ENCODE measurements around the gene SLC30A2.

SLC30A2 gene

GRCh38 chr1:25993197-25993951, 52.5 kb downstream of the SLC30A2 start:
- DNase-seq: no peak

DNA sequence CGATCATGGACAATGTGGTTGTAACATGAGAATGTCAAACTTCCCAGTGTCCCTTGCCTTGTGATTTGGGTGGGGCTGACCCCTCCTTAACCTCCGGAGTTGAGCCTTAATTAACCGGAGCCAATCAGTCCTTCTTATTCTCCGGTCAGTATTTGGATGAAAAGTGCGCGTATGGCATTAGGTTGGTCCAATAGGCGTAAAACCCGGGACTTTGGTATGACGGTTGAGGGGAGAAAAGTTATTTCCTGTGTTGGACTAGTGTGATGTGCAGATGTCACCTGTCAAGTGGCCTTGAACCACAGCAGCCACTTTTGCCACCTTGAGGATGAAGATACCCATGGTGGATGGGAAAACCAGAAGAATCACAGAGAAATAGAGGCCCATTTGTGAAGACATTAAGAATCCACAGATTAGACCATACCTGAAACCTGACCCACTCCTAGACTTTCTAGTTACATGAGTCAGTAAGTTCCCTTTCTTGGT, 53.2 kb downstream of the SLC30A2 start:
- DNase-seq: no peak

DNA sequence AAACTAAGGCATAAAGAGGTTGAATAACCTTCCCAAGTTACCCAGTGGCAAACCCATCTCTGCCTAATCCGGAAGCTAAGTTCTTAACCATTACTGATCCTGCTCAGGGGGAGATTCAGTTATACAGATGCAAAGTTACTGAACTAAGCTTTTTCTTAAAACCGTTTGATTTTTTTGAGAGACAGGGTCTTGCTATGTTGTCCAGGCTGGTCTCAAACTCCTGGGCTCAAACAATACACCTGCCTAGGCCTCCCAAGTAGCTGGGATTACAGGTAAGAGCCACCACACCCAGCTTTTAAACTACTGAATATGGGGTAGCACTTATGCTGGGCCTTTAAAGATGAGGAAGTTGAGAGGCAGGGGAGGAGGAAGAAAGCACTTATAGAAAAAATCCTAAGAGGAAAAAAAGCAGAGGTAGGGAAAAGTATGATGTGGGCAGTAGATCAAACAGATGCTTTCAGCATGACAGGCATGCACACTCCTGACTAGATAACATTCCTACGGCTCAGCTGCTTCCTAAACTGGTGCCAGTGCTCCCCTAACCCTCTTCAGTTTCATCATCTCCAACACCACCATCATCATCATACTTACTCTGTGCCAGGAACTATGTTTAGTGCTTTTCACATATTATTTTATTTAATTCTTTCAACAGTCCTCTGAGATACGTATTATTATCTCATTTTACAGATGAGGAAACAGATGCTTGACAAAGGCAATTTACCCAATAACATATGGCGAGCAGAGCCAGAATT, 53.8 kb downstream of the SLC30A2 start:
- no peak for DNase-seq

DNA sequence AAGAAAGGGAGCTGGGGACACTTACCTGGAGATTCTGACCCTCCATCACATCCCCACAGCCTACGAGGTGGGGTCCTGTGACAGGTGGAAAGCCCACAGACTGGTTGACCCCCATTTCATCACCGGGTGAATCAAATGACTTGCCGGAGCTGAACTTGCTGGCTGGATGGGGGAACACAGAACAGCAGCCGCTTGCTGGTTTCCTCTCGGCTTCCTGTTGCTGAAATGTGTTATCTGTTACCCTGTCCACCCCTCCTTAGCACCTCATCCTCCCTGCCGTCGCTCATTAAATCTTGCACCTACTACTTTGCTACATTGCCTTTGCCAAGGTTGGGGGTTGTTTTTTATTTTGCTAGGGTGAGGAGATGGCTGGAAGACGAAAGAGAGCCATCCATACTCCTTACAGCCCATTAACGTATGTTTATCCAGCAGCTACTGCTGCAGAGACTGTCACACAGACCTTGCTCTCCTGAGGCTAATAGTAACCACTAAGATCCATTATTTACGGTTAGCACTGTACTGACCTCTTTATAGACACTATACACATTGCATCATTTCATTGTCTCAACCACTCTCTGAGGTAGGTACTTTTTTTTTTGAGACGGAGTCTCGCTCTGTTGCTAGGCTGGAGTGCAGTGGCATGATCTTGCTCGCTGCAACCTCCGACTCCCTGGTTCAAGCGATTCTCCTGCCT, 55.1 kb downstream of the SLC30A2 start:
- no peak for DNase-seq

DNA sequence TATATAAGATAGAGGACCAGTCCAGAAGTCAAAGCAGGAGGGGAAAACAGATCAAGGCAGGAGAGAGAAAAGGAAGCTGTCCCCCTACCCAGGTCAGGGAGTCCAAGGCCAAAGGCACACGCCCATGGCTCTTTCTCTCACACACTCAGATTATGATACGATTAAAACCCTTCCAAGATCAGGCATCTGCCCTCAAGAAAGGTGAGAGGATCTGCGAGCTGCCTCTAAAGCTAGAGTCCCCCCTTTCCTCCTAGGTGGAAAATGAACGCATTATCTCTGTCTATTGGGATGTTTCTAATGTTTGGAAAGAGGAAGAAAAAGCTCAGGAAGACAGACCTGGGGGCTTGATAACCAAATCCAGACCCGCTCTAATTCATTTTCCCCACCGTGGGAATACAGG, 55.7 kb downstream of the SLC30A2 start:
- no peak for DNase-seq

DNA sequence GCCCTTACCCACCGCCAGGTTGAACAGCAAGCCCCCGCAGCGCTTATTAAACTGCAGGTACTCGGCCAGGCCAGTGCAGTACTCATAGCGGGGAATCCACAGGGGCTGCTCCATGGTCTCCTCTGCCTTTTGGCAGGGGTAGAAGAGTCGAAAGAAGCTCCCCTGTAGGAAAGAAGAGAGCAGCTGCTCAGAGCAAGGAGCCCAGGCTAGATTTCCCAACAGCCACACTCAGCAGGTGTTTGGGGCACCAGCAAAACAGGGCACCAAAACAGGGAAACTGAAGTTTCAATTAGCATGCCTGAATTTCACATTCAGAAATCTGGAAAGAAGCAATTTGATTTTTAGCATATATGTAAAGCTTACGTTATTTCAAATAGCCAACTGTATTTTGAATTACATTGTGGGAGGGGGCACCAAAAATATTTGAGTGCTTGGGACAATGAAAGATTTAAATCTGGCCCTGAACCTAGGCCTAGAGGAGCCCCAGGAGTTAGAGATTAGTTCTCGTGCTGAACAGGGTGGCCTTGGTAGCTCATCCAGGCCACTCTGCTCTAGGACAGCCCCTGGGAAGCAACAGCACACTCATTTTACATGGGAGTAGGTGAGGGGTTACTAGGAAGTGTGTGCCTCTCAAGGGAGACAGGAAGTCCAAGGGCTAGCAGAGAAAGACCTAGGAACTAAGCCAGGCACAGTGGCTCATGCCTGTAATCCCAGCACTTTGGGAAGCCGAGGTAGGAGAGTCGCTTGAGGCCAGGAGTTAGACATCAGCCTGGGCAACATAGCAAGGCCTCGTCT, 56.3 kb downstream of the SLC30A2 start:
- no peak for DNase-seq

GRCh38 chr1:25987951-25988350, 58.0 kb downstream of the SLC30A2 start:
- no peak for DNase-seq

Measured in NCI-H1694 treated with DMSO at 0.1 percent for 48 hours (cell line).